Effector CD8-positive, alpha-beta T cell (primary cell): ENCODE data around the gene VANGL1.
A peak's percentile ranks its signal among the peaks of the same experiment; 100 is the strongest.
"Not testable (repeated sequence)": the region's sequence is repeated elsewhere in the genome, so short reads cannot be mapped to it uniquely, and the experiment has no call there.

Experiments
- DNase-seq: peaks from one replicate; lab custom pipeline; 2025; lab: John Stamatoyannopoulos, UW
- total RNA-seq, 4 experiments: gene quantifications; one replicate each; lab custom pipeline; 2026; lab: John Stamatoyannopoulos, UW

The VANGL1 gene
- total RNA-seq: 13.0 to 25.0 (median 18.5) reads per million in 4 experiments

DNA sequence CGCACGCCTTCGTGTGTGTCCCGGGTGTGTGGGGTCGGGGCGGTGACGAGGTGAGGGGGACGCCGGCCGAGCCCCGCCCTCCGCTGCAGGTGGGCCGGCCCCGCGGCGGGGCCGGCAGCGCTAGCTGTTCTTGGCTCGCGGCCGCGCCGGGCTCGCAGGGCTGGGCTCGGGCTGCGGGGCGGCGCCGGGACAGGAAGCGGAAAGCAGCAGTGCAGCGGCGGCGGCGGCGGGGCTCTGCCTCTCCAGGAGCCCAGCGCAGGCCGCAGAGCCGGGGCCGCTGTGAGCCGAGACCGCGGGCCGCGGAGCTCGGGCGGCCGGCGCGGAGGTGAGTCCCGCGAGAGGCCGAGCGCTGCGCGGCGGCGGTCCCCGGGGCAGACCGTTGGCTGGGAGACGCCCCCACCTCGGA is at the start of gene VANGL1:
VANGL1 (plus strand) TSS at position 209 of the 406 bp plus-strand sequence. CDS start 9,444 bp downstream, outside the sequence.
- no peak for DNase-seq

DNA sequence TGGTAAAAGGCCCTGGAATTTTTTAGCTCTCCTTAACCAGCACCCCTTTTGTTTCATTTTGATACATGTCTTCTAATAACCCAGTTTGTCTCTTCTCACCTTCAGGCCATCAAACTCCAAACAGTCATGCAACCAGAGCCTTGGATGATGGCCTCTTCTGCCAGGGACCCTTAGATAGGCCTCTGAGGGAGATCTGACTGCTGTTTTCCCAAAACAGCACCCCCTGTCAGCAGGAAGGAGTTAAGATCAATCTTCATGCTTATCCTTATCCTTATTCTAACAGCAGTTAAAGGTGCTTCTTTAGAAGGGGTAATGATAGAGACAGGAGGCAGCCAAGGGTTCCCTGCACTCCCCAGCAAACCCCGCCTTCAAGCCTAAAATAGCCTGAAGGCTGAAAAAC is 49.5 kb upstream of the VANGL1 start:
- no peak for DNase-seq

DNA sequence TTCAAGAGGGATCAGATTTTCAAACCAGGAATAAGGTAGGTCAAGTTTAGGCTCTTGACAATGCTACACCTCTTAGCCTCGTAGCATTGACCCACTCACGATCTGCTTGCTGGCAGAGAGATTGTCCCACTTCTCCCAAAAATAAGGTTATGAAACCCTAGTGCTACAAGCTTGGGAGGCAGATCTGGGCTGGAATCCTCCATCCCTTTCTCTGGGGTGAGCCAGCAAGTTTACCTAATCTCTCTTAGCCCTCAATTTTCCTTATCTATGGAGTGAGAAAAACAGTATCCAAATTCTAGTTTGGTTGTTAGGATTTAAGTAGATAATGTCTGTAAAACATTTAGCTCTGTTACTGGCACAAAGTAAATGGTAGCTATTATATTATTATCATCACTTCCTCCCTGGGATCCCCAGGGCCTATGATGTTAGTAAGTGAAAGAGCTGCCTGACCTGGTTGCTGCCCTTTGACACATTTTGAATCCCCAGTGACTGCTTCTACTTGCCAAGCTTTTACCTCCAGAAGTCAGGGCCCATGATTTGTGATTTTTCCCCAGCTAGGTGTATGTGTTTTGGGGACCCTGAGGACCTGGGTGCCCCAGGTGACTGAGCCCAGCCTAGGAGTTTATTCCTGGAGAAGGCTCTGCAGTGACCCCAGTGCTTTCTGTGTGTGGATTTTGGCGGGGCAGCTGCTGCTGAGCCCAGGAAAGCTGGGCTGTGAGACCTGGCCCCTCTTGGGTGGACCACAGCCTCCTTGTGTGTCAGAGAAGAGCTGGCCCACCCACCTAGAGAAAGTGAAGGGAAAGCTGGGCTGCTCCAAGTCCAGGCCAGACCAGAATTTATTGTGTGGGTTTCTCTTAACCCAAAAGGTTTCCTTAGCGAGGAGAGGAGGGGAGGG is 48.2 kb upstream of the VANGL1 start:
- no peak for DNase-seq

- DNase-seq: no peak
These were observed 47.2 kb upstream of the VANGL1 start for GRCh38 chr1:115594600-115594999.

- DNase-seq: peak; percentile 8
These were observed 46.3 kb upstream of the VANGL1 start for GRCh38 chr1:115595279-115596079.

GRCh38 chr1:115596080-115596780 is 45.5 kb upstream of the VANGL1 start:
- no peak for DNase-seq

DNA sequence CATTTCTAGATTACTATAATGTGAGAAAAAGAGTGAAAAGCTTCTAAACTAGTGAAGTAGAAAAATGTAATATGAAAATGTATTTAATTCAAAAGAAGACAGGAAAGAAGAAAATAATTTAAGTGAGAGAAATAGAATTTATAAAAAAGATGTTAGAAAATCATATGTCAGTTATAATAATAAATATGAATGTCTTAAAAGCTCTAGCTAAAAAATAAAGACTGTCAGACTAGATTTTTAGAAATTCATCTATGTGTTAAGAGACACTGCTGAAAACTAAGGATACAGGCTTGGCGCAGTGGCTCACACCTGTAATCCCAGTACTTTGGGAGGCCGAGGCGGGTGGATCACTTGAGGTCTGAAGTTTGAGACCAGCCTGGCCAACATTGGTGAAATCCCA is 37.3 kb upstream of the VANGL1 start:
- no peak for DNase-seq

DNA sequence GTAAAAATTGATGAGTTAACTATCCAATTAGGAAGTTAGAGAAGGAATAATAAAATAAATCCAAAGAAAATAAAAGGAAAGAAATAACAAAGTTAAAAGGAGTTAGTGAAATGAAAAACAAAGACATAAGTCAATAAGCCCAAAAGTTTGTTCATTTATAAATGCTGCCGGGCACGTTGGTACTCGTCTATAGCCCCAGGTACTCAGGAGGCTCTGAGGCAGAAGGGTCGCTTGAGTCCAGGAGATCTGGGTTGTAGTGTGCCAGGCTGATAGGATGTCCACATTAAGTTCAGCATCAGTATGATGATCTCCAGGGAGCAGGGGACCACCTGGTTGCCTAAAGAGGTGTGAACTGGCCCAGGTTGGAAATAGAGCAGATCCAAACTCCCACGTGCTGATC is 35.5 kb upstream of the VANGL1 start:
- no peak for DNase-seq

DNA sequence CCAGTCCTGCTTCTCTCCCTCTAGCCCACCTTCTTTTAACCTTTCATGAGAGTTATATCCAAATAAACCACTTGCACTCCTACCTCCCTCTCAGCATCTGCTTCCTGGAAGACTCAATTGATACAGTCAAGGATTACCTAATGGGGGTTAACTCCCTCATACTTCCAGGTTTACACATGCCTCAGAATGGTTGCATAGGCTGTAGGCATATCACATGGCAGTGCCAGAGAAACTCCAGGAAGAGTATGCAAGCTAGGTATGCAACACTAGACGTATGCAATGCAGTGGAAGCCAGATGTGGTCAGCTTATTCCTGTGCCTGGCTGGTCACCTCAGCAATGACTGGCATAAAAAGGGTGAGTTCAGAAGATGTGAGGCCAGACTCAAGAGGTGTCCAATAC is 32.7 kb upstream of the VANGL1 start:
- DNase-seq: no peak

- DNase-seq: no peak
These were observed 28.0 kb upstream of the VANGL1 start for GRCh38 chr1:115613767-115614166.

DNA sequence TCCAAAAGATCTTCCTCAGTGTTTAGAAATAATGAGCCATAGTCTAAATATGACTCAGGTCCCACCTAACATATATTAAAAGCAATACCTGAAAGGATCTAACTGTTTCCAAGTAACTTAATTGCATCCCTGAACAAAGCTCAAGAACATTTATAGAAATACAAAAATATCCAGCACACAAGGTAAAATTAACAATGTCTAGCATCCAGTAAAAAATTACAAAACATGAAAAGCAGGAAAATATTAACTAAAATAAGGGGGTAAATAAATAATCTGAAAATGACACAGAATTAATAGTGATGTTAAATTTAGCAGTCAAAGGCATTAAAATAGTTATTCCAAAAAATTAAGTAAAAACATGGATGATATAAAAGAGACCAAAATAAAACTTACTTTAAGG is 21.3 kb upstream of the VANGL1 start:
- no peak for DNase-seq

GRCh38 chr1:115620950-115621349 is 20.8 kb upstream of the VANGL1 start:
- no peak for DNase-seq

- DNase-seq: no peak
These were observed 16.9 kb upstream of the VANGL1 start for GRCh38 chr1:115624859-115625258.

DNA sequence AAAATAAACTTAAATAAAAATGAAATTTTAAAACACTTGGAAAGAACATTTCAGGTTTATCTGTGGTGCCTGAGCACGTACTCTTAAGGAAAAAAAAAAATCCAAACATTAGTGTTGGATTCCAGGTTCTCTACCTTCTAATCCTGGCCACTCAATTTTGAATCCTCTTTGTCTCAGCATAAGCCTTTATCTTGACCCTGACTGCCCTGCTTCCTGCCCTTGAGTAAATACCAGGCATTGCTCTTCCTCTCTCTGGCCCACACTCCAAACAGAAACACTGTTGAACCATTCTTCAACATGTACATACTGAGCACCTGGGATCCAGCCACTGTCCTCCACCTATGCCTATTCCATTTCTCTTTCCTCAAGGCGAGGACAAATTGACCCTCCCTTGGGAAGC is 11.4 kb upstream of the VANGL1 start:
- no peak for DNase-seq

- no peak for DNase-seq
These were observed 9.3 kb upstream of the VANGL1 start for GRCh38 chr1:115632251-115633026.

DNA sequence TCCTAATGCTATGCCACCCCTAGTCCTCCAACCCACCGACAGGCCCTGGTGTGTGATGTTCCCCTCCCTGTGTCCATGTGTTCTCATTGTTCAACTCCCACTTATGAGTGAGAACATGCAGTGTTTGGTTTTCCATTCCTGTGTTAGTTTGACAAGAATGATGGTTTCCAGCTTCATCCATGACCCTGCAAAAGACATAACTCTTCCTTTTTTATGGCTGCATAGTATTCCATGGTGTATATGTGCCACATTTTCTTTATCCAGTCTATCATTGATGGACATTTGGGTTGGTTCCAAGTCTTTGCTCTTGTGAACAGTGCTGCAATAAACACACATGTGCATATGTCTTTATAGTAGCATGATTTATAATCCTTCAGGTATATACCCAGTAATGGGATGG is 8.2 kb upstream of the VANGL1 start:
- DNase-seq: not testable (repeated sequence)

- not testable (repeated sequence) for DNase-seq
These were observed 4.5 kb upstream of the VANGL1 start for GRCh38 chr1:115637247-115637646.

- DNase-seq: no peak
These were observed 1.4 kb upstream of the VANGL1 start for GRCh38 chr1:115640384-115640783.

DNA sequence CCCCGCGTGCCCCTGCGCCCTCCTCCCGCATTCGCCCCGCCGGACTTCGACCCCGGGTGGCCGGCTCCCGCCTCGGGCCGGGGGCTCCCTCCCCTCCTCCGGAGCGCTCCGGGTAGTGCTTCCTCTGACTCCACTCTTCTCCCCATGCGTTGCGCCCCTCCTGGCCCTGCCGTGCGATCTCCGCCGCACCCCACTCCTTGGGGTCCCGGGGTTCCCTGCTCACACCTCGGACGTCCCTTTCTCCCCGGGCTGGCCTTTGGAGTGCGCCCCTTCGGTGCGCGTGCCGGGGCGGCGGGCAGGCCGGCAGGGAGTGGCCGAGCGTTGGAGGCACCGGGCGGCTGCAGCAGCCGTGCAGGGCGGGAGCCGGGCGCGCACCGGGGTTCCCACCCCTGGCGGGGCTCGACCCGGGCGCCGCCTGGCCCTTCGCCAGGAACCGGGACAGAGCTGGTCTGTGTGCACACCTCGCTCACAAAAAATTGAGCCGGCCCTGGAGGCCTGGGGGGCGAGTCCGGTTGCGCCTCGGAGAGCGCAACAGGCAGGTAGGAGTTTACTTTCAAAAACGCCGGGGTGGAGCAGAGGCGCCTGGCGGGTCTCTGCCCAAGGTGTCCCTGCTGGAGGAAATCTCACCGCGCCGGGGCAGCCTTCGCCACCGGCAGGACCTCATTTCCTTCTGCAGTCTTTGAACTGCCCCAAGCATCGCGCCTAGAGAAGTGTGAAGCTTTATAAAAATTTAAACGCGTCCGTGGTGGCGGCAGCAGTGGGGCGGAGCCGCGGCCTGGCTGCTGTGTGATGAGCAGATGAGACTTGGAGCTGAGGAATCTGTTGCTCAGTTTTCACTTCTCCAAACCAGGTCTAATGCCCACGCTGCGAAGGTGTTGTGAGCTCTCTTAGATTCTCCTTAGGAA is 650 bp downstream of the VANGL1 start:
- no peak for DNase-seq

- no peak for DNase-seq
These were observed 1.5 kb downstream of the VANGL1 start for GRCh38 chr1:115643225-115643624.
